Measurements from ENCODE around the gene PKDCC.

PKDCC gene

DNA sequence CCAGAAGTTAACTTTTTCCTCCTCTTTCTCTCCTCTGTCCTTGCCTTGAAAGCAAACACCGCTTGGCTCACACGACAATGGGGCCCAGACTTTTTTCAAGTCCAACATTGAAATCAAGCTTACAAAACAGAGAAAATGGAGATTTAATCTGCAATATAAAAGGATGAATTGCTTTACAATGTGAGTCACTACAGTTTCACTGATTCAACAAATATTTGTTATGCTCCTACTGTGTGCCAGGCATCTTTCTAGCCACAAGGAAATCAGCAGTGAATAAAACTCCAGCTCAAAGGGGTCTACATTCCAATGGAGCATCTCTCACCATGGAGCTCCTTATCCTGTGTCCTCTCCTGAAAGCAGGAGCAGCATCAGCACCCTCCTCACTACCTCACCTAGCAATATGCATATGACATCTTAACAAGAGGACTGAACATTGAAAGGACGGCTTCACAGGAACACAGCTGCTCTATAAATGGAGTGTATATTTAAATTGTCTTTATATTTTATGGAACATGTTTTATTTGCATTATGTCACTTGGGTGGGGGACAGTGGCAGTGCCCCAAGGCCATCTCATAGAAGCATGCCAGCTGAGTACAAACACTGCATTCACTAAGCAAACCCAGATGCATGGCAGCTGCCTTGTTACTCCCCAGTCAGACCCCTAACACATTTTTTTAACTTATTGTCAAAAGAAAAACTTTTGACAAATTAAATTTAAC, 39.5 kb downstream of the PKDCC start:
- no peak for DNase-seq (ENCODE audit: low read depth in 2 of 2)

DNA sequence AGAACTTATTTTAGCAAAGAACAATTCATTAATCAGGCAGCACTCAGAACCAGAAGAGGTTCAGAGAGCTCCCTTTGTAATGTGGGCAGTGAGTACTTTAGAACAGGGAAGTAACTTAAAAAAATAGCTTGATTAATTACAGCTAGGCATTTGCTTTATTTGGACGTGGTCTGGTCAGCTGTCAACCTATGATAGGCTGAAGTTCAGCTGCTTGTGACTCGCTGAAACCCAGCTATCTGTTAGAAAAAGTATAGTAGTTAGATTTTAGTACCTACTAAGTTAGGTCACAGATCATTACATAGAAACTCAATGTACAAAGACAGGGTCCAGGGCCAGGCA, 40.0 kb downstream of the PKDCC start:
- DNase-seq (ENCODE audit: low read depth in 2 of 2) = no peak

DNA sequence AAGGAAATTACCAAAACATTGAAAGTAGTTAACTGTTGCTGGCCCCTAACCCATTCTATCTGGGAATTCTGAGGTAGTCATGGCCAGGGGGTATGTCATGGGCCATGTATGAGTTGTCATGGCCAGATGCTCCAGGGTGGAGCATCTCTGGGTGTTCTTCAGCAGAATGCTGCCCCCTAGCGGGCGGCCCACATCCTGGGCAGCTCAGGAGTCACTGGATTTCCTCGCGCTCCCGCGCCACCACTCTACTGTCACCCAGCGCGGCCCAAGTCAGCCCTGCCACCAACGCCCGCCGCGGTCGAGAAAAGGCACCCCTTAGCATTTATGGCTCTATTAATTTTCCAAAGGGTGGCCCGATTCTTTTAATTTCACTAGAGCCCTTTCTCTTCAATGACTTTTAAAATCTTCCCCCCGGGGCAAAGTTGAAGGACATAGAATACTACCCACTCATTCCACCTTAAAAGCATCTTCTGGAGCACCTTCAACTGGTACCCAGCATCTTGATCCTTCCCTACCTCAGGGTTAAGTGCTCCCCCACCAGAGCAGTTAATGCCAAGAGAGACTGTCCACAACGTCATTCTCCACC, 41.6 kb downstream of the PKDCC start:
- DNase-seq (ENCODE audit: low read depth in 2 of 2) = no peak

DNA sequence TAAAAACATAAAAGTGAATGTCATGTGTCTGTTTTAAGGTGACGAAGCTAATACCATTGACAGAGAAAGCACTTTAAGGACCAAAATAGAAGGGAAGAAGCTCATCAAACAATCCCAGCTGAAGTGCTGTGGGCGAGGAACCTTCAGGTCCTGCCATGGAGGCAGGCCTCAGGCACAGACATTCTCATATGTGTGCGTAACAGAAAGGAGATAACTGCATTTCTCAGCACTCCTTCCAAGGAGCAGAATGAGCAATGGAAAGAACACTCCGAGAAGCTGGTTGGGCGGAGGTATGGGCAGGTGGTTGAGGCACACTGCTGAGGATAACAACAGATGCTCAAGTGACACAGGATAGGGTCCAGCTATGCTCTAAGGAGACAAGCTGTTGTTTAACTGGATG, 42.4 kb downstream of the PKDCC start:
- DNase-seq (ENCODE audit: low read depth in 2 of 2) = no peak

DNA sequence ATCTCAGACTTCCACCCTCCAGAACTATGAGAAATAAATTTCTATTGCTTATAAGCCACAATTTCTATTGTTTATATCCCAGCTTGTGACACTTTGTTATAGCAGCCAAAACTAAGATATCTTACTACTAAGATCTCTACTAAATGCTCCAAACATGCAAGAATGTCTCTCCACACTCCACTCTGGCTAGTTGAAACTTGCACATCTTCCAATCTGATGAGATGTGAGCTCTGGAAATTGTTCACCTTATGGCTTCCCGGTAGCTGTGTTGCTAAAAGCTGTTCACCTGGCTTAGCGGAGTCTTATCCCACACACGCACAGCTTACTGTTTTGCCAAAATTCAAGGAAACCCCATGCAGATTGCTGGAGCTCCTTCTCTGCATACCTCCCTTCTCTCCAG, 43.9 kb downstream of the PKDCC start:
- no peak for DNase-seq (ENCODE audit: low read depth in 2 of 2)

DNA sequence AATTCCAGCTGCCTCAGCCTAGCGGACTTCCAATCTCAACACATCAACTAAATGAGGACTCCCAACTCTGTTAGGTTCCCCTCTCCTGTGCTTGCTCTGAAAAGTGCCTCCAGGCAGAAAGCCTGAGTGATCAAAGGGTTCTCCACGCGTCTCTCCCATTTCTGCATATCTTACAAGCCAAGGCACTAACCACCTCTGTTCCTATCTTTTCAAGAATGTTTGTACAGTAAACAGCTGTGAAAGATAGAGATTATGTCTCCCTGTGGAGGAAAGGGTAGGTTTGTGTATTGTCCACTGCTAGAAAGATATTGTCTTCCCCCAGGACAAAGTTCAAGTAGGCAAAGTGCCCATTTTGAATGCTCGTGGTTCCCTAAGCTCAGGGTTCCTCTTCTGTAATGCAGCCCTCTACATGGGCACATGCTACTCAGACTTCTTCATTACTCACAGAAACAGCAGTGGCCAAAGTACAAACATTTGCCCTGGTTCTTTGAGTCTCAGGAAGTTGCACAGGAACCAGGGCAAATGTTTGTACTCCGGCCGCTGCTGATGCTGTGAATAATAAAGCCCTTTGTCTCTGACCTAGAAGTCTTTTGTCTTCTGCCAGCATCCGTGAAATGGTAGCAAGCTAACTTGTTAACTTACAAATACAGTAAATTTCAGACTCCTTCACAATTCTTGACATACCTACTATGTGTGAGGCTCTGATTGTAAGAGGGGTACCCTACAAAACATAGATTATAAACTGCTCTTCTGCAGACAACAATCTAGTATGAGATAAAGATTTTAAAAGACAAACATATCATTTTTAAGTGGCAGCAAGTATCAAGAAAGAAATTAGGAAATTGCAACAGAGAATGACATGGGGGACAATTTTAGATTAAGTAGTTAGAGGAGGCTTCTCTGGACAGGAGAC, 44.5 kb downstream of the PKDCC start:
- DNase-seq (ENCODE audit: low read depth in 2 of 2) = no peak

DNA sequence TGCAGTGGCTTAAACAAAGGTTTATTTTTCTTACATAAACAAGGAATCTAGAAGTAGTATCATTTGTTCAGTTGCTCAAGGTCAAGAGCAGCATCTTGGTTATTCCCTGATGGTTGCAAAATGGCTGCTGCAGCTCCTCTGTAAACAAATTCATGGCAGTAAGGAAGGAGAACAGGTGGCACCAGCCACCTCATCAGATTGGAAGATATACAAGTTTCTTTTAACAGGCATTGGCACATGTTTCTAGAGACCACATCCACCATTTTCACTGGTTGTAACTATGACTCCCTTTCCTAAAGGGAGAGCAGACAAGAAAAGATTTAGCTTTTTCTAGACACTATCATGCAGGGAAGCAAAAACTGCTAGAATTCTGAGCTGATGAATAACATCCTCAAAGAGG, 46.3 kb downstream of the PKDCC start:
- no peak for DNase-seq (ENCODE audit: low read depth in 2 of 2)

DNA sequence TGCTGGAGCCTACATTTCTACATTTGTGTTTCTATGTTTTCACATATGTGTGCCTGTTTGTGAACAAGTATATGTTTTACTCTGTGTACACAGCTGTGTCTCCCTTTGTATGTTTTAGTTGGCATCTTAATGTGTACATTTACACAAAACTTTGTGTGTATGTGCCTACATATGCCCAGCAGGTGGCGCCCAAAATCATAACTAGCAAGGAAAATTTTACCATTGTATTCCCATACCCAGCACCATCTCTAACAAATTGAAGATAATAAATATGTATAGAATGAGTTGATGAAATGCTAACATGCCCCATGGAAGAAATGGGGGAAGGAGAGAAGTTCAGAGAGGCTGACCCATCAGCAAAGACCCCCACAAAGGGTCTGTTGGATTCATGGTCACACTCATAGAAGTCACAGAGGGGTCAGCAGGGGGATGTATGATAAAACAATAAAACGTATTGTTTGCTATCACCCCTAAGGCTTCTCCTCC, 48.1 kb downstream of the PKDCC start:
- no peak for DNase-seq (ENCODE audit: low read depth in 2 of 2)

DNA sequence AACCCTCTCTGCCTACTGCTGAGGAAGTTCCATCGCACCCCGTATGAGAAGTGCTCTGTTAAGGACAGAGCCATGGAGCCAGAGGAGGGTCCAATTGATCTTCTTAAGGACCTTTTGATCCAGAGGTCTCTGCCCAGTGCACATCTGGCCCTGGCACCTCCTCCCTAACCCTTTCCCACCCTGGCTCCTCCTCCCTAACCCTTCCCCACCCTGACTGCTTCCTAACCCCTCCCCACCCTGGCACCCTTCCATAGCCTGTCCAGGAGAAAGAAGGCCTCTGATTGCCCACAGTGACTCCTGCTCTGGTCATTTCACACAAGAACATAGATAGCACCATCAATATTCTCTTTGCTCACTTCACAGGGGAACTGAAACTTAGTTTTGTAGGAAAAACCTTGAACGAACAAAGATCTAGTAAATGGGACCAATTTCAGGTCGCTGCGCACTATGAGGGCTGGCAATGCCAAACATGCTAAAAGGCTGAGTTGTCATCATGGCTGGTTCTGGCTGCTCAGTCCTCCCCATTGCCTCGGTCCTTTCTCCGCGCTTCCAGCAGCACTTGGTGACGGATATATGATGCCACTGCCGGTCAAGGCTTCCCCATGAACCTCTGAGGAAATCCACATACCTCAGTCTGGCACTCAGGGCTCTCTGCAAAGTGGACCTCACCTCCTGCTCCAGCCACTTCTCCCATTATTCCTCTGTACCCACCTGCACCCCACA, 49.2 kb downstream of the PKDCC start:
- no peak for DNase-seq (ENCODE audit: low read depth in 2 of 2)

DNA sequence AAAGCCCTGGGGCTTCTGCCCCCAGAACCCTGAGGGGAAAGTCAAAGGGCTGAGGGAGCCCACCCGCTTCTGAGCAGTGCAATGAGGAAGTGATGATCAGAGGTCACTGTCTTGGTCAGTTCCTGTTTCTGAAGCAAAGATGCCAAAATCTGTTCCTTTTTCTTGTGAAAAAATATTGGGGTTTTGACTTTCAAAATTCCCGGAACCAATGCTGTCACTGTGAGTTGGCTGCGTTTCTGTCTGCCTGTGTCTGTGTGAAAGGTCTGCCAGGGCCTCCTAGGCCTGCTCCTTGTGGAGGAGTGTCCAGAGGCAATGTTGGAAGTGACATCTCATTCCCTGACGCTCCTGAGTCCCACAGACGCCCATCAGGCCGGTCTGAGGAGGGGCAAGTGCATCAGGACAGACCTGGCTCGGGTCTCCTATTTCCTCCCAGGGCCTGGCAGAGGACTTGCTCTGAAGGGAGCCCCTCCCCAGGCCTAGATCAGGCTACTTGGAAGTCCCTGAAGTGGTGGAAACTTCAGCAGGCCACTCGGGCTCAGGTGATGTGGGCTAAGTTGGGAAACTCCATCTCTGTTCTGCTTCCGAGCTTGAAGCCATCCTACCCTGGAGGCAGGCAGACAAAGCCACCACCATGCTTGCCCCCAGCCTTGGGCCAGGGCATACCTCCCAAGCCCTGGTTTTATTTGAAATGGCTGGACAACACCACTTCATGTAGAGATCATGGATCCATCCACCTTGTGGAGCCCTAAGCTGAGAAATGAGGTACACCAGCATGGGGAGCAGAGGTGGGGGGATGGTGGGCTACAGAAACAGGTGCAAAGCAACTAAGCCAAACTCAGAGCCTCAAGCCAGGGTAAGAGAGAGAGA, 51.0 kb downstream of the PKDCC start:
- no peak for DNase-seq (ENCODE audit: low read depth in 2 of 2)

DNA sequence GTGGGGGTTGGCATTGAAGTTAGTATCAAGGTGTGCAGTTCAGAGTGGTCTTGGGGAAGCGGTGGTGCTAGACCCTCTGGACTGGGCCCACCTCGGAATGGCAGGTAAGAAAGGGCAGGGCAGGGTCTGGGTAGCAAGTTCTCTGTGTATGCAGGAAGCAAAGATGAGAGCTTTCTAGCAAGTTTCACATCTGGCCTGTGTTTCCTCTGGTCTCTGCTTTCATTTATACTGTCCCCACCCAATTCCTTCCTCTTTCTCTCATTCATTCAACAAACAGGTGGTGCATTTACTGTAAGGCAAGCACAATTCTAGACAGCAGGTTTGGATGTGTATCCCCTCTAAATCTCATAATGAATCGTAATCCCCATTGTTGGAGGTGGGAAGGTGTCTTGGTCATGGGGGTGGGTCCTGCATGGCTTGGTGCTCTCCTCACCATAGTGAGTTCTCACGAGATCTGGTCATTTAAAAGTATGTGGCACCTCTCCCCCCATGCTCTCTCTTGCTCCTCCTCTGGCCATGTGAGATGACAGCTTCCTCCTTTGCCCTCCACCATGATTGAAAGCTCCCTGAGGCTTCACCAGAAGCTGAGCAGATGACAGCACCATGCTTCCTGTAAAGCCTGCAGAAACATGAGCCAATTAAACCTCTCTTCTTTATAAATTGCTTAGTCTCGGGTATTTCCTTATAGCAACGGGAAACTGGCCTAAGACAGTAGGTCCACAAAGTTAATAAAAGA, 51.8 kb downstream of the PKDCC start:
- no peak for DNase-seq (ENCODE audit: low read depth in 2 of 2)

DNA sequence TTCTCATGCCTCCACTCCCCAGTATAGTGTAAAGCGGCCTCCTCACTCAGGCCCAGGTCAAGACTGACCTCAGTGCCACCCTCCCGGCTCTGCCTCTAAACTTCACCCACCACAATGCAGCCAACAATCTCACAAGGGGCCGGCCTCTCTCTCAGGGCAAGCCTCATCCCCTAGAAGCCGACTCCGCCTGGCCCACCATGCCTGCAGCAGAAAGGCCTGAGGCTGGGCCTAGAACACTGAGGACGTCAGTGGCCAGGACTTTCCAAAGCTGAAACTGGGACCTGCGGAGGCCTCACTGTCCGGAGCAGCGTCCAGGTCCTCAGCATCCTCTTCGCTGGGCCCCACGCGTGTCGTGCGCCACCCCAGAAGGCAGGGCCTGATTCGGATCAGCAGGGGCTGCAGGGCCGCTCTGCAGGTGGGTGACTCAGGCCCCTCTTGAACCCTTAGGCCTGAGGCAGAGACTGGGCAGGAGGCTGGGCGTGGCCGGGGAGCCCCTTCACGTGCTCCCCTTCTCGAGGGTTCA, 52.9 kb downstream of the PKDCC start:
- no peak for DNase-seq (ENCODE audit: low read depth in 2 of 2)

DNA sequence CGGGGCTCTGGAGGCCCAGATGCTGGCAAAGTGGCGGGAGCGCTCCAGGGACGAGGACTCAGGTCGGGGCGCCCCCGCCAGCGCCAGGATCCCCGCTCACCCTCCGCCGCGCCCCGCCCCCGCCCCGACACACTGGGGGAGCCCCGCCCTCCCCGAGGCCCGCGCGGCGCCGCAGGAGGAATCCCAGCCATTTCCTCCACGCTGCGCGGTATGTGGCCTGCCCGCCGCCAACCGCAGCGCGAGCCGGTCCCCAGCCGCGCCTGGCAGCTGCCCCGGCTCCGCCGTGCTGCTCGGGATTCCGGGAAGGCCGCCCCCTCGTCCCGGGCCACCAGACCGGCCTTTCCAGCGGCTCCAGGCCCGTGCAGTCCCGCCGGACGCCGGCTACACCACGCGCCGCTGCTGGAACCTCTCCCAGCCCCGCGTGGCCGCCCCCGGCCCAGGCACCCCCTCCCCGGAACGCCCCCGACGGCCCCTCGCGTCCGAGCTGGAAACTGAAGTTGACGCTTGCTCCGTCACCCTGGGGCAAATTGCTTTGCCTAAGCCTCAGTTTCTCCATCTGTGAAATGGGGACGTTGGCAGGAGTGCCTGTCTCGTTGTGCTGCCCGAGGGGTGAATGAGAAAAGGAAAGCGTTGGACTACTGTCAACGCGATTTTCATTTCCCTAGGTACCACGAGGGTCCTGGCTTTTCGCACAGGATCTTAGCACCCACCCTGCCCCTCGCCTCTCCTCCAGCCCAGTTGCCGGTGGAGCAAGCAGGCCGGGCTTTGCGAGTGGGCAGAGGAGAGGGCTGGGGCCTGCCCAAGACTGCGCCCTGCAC, 53.6 kb downstream of the PKDCC start:
- peak; percentile 64 to 68 for DNase-seq (ENCODE audit: low read depth in 2 of 2)

DNA sequence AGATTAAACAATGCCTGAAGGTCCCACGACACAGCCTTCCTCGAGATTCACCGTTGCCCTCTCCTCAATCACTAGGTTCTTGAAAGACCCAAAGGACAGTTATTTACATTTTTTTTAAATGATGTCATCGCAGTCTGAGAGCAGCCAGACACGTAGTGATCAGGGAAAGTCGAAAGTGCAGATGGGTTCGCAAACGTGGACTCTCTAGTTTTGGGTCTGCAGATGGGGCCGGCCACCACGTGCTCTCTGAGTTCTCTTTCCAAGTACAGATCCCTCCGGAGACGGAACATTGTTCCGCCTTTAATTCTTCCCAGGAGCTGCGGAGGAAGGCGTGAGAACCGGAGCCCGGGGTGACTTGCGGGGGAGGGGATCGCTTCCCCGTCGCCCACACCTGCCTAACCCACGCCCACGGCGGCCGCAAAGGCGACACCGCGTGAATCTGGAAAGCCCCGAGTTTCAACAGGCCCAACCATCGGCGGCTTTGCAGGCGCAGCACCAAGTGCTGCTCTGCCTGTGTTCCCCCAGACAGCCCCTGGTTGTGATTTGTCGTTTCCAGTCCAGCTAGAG, 54.3 kb downstream of the PKDCC start:
- peak; percentile 82 to 86 for DNase-seq (ENCODE audit: low read depth in 2 of 2)

DNA sequence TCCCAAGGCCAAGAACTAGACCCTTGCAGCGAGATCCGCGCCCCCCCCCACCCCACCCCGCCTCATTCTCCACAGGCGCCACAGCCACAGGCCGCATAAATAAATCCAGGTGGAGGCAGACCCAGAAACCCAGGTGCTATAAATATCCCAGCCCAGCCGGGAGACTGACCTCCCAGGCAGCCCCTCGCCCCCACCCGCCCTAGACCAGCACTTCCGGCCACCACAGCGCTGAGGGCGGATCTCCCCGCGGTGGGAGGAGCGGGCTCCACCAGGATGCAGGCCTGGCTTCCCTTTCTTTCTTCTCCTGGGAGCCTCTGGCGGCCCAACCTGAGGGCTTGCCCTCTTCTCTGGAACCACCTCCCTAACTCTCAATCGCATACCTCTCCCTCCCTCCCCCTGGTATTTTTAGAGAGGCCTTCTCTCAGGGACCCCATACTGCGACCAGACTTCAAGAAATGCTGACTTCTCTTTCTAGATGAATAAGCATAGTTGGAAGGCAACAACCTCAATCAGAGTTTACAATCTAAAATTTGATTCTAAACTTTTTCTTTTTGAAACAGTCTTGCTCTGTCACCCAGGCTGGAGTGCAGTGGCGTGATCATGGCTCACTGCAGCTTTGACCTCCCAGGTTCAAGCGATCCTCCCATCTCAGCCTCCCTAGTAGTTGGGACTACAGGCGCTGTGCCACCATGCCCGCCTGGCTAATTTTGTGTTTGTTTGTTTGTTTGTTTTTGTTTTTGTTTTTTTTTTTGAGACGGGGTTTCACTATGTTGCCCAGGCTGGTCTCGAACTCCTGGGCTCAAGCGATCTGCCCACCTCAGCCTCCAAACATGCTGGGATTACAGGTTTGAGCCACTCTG, 55.0 kb downstream of the PKDCC start:
- no peak for DNase-seq (ENCODE audit: low read depth in 2 of 2)

DNA sequence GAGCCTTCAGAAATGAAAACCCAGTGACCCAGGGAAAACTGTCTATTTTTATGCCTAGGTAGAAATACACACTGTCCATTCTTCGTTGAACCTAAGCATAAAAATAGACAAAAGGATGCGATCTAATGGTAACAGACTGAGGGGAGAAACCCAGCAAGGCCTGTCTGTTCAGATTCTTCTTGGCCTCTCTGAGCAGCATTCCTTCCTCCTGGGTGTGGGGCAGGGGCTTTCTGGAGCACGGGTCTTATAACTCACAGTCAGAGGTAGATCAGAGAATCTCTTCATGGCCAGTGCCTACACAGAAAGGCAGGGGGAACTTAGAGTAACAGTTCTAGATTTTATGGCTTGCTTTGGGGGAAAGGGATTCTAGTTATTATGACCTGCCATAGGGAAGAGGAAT, 56.0 kb downstream of the PKDCC start:
- no peak for DNase-seq (ENCODE audit: low read depth in 2 of 2)

DNA sequence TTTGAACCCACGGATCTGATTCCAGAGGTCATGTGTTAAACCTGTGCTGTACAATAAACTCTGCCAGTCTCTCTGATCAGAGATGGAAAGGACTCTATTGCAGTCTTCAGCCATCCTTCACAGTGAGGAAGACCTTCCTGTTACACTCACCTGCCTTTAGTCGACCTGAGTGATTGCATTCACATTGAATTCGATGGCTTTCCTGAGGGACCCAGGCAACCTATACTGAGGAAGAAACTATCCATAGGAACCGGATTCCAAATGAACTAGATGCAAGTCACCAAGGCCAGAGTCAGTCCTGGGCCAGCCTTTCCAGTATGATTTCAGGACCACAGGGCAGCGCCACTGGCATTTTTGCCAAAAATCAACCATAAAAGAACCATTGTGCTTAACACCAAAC, 56.8 kb downstream of the PKDCC start:
- DNase-seq (ENCODE audit: low read depth in 2 of 2) = no peak
